ENCODE measurements around the gene KCNG2. TPM values are rescaled to one million over a fixed set of nuclear protein-coding genes. Genes with fewer than 3 reads are reported as not detected.

KCNG2 gene
- total and polyA plus RNA-seq, 2 donors (not counting 1 experiment from before 2014, with no cell fraction given): not detected

DNA sequence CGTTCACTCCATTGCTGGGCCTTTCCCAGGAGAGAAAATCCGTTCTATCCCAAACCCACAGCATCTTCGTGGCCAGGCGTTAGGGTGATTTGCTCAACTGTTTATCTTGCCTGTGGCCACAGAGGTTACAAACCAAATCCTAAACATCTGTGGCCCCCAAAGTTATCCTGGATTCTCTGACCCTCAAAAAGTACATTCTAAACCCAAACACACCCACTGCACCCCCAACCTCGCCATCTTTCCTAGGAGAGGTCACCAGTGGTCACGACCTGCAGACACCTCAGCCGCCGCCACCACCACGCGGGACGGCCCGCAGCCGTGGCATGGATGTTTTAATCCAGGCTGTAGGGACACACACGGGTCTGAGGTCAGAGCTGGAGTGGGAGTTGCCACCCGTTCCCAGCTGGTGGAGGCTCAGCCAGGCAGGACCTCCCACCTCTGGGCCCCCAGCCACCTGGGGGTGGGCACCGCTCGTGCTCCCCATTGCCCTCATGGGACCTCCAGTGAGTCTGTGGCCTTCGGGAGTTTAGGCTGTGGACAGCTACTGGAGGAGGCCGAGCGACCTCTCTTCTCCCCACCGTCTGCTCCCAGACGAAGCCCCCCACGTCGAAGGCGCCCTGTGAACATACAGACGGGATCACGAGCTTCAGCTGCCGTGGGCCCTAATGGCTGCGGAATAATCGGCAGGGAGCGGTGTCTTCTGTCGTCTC lies 72.0 kb downstream of the KCNG2 start:
- CTCF ChIA-PET: no interaction called here
- no peak for ATAC-seq (ENCODE audit: low read depth)
- 93% methylated on average over 26 of the region's 32 CpGs for WGBS (ENCODE audit: insufficient coverage)

More for the DNA sequence above, 72.0 kb downstream of the KCNG2 start:
- no peaks in the 10 kb centered on the region for H3K36me3 ChIP-seq (replicated peaks in 1 of 2; ENCODE audit: control extremely low read depth in 1 of 2, control insufficient read depth in 1 of 2, extremely low read depth in 1 of 2, insufficient read depth in 2 of 2, low read length in 1 of 2)
- TF ChIP-seq, protein P1, sequence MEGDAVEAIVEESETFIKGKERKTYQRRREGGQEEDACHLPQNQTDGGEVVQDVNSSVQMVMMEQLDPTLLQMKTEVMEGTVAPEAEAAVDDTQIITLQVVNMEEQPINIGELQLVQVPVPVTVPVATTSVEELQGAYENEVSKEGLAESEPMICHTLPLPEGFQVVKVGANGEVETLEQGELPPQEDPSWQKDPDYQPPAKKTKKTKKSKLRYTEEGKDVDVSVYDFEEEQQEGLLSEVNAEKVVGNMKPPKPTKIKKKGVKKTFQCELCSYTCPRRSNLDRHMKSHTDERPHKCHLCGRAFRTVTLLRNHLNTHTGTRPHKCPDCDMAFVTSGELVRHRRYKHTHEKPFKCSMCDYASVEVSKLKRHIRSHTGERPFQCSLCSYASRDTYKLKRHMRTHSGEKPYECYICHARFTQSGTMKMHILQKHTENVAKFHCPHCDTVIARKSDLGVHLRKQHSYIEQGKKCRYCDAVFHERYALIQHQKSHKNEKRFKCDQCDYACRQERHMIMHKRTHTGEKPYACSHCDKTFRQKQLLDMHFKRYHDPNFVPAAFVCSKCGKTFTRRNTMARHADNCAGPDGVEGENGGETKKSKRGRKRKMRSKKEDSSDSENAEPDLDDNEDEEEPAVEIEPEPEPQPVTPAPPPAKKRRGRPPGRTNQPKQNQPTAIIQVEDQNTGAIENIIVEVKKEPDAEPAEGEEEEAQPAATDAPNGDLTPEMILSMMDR (IDR thresholded peaks at IDR 0.05): no peak
- no peak for TF ChIP-seq EZH2 (IDR thresholded peaks at IDR 0.05; ENCODE audit: borderline replicate concordance, insufficient read depth, low read depth, low read length, poor library complexity, severe bottlenecking)
- no peaks in the 10 kb centered on the region for H3K4me1 Mint-ChIP-seq
- no peaks in the 10 kb centered on the region for H3K27me3 Mint-ChIP-seq
- no peaks in the 10 kb centered on the region for H3K4me1 ChIP-seq (ENCODE audit: control insufficient read depth in 2 of 2, insufficient read depth in 2 of 2, low read length in 2 of 2)
- H3K79me2 ChIP-seq (ENCODE audit: control insufficient read depth, insufficient read depth, low read length): no peaks in the 10 kb centered on the region
- H4K20me1 ChIP-seq (ENCODE audit: control insufficient read depth, insufficient read depth, low read length, poor library complexity, severe bottlenecking): no peaks in the 10 kb centered on the region
- no peak overlapping the region for H3K9ac ChIP-seq (ENCODE audit: low read length)
- peaks cover 0 to 5% (median 0%) of the 10 kb centered on the region in 3 donors for H3K9me3 ChIP-seq (ENCODE audit: control extremely low read depth in 1 of 3, control insufficient read depth in 2 of 3, insufficient read depth in 1 of 3, low read length in 2 of 3)
- no peak overlapping the region for H3K4me3 ChIP-seq (ENCODE audit: control extremely low read depth in 1 of 5, extremely low read depth in 1 of 5, insufficient read depth in 1 of 5, low read depth in 2 of 5, low read length in 4 of 5)
- H3K4me3 Mint-ChIP-seq: no peak overlapping the region
- H3K27ac ChIP-seq (ENCODE audit: low read length in 2 of 2): no peak overlapping the region
- POLR2A ChIA-PET: no interaction called here
- no peak overlapping the region for H3K4me2 ChIP-seq (replicated peaks; ENCODE audit: low read depth, low read length, poor library complexity, severe bottlenecking)
- no peaks in the 10 kb centered on the region for H3K9me3 Mint-ChIP-seq (ENCODE audit: insufficient read depth)
- no peak overlapping the region for H3K27ac Mint-ChIP-seq
- H2AFZ ChIP-seq (ENCODE audit: insufficient read depth, low read depth, low read length, poor library complexity, severe bottlenecking): no peak overlapping the region
- peaks cover 0 to 1% (median 0%) of the 10 kb centered on the region in 4 experiments for H3K27me3 ChIP-seq (replicated peaks in 1 of 4; ENCODE audit: control extremely low read depth in 1 of 4, control insufficient read depth in 3 of 4, insufficient read depth in 4 of 4, low read length in 3 of 4)
- intact Hi-C loops (cut with micrococcal nuclease): no loop called here
- DNase-seq: no peak
